ENCODE data around the gene LARGE1. TPM values are rescaled to one million over a fixed set of nuclear protein-coding genes. Genes with fewer than 3 reads are reported as not detected.

LARGE1 gene
- total and polyA plus RNA-seq, 11 donors: 31.2 to 211 (median 129) TPM

DNA sequence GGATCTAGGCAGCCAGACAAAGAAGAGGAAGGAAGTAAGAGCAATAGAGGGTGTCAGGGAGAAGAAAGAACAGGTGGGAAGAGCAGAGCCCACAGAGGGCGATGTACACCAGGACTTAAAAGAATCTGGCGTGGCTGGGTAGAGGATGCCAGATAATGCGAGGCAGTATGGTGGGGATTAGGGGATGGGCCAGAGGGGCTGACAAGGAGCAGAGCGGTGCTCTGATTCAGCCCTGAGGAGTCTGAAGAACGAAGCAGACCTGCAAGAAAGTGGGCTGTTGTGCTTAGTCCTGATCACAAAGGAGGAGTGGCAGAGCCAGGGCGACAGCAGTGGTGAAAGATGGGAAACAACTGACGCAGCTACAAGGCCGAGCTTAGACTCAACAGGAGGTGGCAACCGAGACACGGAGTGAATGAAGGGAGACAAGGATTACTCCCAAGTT, 163.7 kb downstream of the LARGE1 start:
- 66 to 70% (median 67%) methylated on average over 9 to 10 of the region's 10 CpGs for WGBS, 4 donors
- Histone ChIP-seq H3K4me3 (no peak overlapping the region), H3K36me3 (peaks cover 0 to 13% (median 0%) of the 10 kb centered on the region in 9 donors), H3K27ac (peak overlapping the region in 4 of 12 donors; percentile 5 to 54 (median 12)), H3K27me3 (no peaks in the 10 kb centered on the region), H3K9me3 (peaks cover 0 to 4% (median 0%) of the 10 kb centered on the region in 12 donors), H3K4me1 (peaks cover 0 to 27% (median 7%) of the 10 kb centered on the region in 12 donors)
- ATAC-seq: peak; percentile 42 to 79 (median 62)
- intact Hi-C loops (cut with DNase I): loop anchor here in 3 of 10 donors (5.0 to 10.0 kb wide), 4 partner anchors 161 to 1398 kb away; partner anchors contain the start of gene LARGE1 (in 1 of the 3)
- TF ChIP-seq, protein P1, sequence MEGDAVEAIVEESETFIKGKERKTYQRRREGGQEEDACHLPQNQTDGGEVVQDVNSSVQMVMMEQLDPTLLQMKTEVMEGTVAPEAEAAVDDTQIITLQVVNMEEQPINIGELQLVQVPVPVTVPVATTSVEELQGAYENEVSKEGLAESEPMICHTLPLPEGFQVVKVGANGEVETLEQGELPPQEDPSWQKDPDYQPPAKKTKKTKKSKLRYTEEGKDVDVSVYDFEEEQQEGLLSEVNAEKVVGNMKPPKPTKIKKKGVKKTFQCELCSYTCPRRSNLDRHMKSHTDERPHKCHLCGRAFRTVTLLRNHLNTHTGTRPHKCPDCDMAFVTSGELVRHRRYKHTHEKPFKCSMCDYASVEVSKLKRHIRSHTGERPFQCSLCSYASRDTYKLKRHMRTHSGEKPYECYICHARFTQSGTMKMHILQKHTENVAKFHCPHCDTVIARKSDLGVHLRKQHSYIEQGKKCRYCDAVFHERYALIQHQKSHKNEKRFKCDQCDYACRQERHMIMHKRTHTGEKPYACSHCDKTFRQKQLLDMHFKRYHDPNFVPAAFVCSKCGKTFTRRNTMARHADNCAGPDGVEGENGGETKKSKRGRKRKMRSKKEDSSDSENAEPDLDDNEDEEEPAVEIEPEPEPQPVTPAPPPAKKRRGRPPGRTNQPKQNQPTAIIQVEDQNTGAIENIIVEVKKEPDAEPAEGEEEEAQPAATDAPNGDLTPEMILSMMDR (IDR thresholded peaks at IDR 0.05): peak in 2 of 12 donors; percentile 7 to 24
- no peak for TF ChIP-seq POLR2A (IDR thresholded peaks at IDR 0.05)
- peak in 3 of 5 donors; percentile 35 to 43 (median 37) for DNase-seq

DNA sequence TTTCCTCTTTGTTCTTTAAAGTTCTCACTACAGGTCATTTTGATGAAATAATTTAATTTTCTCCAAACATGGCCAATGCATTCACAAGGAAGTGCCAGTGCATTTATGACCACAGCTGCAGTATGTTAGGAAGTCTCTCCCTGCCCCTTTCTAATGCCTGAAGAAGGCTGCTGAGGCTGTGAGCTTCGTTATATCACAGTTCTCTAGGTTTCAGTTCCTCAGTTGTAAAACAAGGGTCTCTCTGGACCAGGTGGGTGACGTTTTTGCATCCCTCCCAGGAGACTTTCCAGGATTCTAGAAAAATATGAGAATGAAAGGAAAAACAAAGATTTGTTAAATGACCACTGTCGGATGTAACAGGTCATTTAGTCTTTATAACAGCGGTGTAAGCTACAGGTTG, 171.6 kb downstream of the LARGE1 start:
- H3K9me3 ChIP-seq: peaks cover 0 to 4% (median 0%) of the 10 kb centered on the region in 12 donors
- TF ChIP-seq, protein P1 (IDR thresholded peaks at IDR 0.05): no peak
- TF ChIP-seq POLR2A (IDR thresholded peaks at IDR 0.05): no peak
- no peak overlapping the region for H3K4me3 ChIP-seq
- ATAC-seq: no peak
- peaks cover 0 to 33% (median 7%) of the 10 kb centered on the region in 12 donors for H3K4me1 ChIP-seq
- no peaks in the 10 kb centered on the region for H3K27me3 ChIP-seq
- peaks cover 0 to 2% (median 0%) of the 10 kb centered on the region in 9 donors for H3K36me3 ChIP-seq
- WGBS, 4 donors: 94 to 99% (median 96%) methylated on average over 4 of the region's 4 CpGs
- DNase-seq: no peak
- H3K27ac ChIP-seq: no peak overlapping the region
- intact Hi-C loops (cut with DNase I): loop anchor here in 2 of 10 donors (10.0 kb wide), 3 partner anchors 176 to 444 kb away; partner anchors contain the start of gene LARGE1 (in 1 of the 2)

DNA sequence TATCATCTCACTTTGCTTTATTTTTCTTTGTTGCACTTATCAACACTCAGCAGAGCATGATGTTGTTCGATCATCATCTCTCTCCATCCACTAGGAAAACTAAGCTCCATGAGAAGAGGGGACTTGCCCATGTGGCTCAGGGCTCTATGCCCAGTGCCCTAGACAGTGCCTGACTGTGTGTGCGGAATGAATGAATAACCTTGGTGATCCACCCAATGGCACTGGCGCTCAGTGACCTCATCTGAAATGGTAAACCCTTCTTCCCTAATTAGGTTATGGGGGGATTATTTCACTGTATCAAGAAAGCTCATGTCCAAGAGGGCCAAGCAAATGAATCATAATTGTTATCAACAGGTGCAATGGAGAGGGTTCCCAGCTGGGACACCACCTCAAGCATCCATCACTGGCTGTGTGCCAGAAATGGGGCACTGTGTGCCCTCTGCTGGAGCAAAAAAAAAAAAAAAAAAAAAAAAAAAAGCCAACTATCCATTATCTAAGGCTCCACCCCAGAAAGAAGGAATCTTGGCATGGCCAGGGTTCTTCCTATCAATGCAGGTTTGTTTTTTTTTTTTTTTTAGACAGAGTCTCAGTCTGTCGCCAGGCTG, 172.6 kb downstream of the LARGE1 start:
- no peaks in the 10 kb centered on the region for H3K27me3 ChIP-seq
- peaks cover 0 to under 1% (median 0%) of the 10 kb centered on the region in 9 donors for H3K36me3 ChIP-seq
- TF ChIP-seq POLR2A (IDR thresholded peaks at IDR 0.05): no peak
- TF ChIP-seq, protein P1 (IDR thresholded peaks at IDR 0.05): peak in 1 of 12 donors; percentile 12
- H3K27ac ChIP-seq: no peak overlapping the region
- peaks cover 0 to 33% (median 8%) of the 10 kb centered on the region in 12 donors for H3K4me1 ChIP-seq
- ATAC-seq (peak in 3 of 4 donors; percentile 11 to 37 (median 21)), DNase-seq (peak in 2 of 5 donors; percentile 27 to 47)
- H3K4me3 ChIP-seq: no peak overlapping the region
- WGBS, 4 donors: 85 to 94% (median 88%) methylated on average over 4 of the region's 4 CpGs
- H3K9me3 ChIP-seq: no peaks in the 10 kb centered on the region
- intact Hi-C loops (cut with DNase I): loop anchor here in 2 of 10 donors (10.0 kb wide), 3 partner anchors 177 to 443 kb away; partner anchors contain the start of gene LARGE1 (in 1 of the 2)

DNA sequence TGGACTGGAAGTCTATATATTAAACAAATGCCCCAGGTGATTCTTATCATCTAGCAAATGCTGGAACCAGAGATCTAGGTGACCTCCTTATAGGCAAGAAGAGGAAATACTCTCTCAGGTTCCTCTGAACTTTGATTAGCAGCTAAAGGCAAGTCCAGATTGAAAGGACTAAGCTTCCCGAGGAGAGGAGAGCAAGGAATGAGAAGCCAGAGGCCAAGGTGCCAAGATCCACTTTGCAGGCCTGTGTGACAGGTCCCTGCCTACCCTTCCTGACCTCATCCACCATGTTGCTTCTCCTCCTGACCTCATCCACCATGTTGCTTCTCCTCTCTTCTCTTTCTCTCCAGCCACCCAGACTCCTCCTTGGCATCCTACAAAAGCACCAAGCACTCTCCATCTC, 173.2 kb downstream of the LARGE1 start:
- DNase-seq (no peak), ATAC-seq (peak in 2 of 4 donors; percentile 5 to 9)
- intact Hi-C loops (cut with DNase I): loop anchor here in 2 of 10 donors (10.0 kb wide), 3 partner anchors 178 to 442 kb away; partner anchors contain the start of gene LARGE1 (in 1 of the 2)
- no peaks in the 10 kb centered on the region for H3K9me3 ChIP-seq
- TF ChIP-seq, protein P1 (IDR thresholded peaks at IDR 0.05): no peak
- TF ChIP-seq POLR2A (IDR thresholded peaks at IDR 0.05): no peak
- H3K4me1 ChIP-seq: peaks cover 0 to 38% (median 8%) of the 10 kb centered on the region in 12 donors
- no peaks in the 10 kb centered on the region for H3K27me3 ChIP-seq
- 47 to 64% (median 53%) methylated on average over 1 of the region's 1 CpG for WGBS, 4 donors
- H3K36me3 ChIP-seq: no peaks in the 10 kb centered on the region
- H3K4me3 ChIP-seq: no peak overlapping the region
- H3K27ac ChIP-seq: no peak overlapping the region
